ENCODE results near the gene PABPN1L. TPM values are rescaled to one million over a fixed set of nuclear protein-coding genes. Genes with fewer than 3 reads are reported as not detected.

The PABPN1L gene
- total and polyA plus RNA-seq, 9 of the 15 experiments (the other 6 are each of a cell fraction or from before 2014, with no cell fraction given), result 0.11 to 0.32 TPM; not detected in 7

DNA sequence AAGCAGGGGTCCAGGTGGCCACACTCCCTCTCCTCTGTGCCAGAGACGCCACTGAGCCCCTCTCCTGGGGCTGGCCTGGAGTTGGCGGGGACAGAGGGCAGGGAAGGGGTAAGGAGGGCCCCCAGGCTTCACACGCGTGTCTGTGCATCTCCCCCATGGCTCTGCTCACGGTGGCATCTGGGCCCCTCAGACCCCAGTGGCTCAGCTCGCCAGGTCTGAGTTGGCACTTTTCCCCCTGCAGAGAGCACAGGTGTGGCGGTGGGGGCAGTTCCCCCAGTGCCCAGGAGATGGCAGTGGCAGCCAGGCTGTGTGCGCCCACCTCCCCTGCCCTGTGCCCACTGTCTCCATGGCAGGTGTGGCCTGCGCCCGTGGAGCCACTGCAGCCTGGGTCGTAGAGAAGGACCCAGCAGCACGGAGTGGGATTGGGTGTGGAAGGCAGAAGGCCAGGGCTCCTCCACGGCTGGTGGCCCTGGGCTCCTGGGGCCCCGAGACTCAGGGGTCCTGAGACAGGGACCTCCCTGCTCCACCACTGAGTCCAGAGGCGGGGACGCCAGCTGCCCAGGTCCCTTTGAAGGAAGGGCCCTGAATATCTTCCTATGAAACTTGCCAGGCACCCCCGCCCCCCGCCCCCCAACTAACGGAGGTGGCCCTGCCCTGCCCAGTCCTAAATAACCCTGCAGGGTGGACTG, 50.4 kb downstream of the PABPN1L start (continued):
- TF ChIP-seq, protein P1, sequence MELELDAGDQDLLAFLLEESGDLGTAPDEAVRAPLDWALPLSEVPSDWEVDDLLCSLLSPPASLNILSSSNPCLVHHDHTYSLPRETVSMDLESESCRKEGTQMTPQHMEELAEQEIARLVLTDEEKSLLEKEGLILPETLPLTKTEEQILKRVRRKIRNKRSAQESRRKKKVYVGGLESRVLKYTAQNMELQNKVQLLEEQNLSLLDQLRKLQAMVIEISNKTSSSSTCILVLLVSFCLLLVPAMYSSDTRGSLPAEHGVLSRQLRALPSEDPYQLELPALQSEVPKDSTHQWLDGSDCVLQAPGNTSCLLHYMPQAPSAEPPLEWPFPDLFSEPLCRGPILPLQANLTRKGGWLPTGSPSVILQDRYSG (tag; conservative IDR thresholded peaks at IDR 0.05; ENCODE audit: low read depth), result no peak
- TF ChIP-seq NCOA1 (IDR thresholded peaks at IDR 0.05; ENCODE audit: low read depth) (no peak), NCOA4 (IDR thresholded peaks at IDR 0.05; ENCODE audit: partially characterized antibody) (no peak), ADNP (tag; IDR thresholded peaks at IDR 0.05) (no peak), TEAD4 (IDR thresholded peaks at IDR 0.05; ENCODE audit: low read length) (no peak), TEAD4 (CRISPR knock-in tag; IDR thresholded peaks at IDR 0.05; ENCODE audit: borderline replicate concordance) (no peak), SMARCB1 (IDR thresholded peaks at IDR 0.05; ENCODE audit: insufficient read length, low read depth) (no peak), SRSF7 (optimal IDR thresholded peaks at IDR 0.05; ENCODE audit: low read depth, low read length) (no peak), ZNF644 (tag; IDR thresholded peaks at IDR 0.05; ENCODE audit: low read depth) (no peak), ZNF785 (CRISPR knock-in tag; IDR thresholded peaks at IDR 0.05) (no peak), SREBF1 (IDR thresholded peaks at IDR 0.05; ENCODE audit: borderline replicate concordance, low read depth, low read length) (no peak), TAF15 (IDR thresholded peaks at IDR 0.05; ENCODE audit: low read depth, low read length) (no peak)
- TF ChIP-seq, protein P2, sequence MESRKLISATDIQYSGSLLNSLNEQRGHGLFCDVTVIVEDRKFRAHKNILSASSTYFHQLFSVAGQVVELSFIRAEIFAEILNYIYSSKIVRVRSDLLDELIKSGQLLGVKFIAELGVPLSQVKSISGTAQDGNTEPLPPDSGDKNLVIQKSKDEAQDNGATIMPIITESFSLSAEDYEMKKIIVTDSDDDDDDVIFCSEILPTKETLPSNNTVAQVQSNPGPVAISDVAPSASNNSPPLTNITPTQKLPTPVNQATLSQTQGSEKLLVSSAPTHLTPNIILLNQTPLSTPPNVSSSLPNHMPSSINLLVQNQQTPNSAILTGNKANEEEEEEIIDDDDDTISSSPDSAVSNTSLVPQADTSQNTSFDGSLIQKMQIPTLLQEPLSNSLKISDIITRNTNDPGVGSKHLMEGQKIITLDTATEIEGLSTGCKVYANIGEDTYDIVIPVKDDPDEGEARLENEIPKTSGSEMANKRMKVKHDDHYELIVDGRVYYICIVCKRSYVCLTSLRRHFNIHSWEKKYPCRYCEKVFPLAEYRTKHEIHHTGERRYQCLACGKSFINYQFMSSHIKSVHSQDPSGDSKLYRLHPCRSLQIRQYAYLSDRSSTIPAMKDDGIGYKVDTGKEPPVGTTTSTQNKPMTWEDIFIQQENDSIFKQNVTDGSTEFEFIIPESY (CRISPR knock-in tag; IDR thresholded peaks at IDR 0.05), result peak; percentile 84
- TF ChIP-seq, protein P3, sequence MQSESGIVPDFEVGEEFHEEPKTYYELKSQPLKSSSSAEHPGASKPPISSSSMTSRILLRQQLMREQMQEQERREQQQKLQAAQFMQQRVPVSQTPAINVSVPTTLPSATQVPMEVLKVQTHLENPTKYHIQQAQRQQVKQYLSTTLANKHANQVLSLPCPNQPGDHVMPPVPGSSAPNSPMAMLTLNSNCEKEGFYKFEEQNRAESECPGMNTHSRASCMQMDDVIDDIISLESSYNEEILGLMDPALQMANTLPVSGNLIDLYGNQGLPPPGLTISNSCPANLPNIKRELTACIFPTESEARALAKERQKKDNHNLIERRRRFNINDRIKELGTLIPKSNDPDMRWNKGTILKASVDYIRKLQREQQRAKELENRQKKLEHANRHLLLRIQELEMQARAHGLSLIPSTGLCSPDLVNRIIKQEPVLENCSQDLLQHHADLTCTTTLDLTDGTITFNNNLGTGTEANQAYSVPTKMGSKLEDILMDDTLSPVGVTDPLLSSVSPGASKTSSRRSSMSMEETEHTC (IDR thresholded peaks at IDR 0.05), result no peak
- TF ChIP-seq, protein P4, sequence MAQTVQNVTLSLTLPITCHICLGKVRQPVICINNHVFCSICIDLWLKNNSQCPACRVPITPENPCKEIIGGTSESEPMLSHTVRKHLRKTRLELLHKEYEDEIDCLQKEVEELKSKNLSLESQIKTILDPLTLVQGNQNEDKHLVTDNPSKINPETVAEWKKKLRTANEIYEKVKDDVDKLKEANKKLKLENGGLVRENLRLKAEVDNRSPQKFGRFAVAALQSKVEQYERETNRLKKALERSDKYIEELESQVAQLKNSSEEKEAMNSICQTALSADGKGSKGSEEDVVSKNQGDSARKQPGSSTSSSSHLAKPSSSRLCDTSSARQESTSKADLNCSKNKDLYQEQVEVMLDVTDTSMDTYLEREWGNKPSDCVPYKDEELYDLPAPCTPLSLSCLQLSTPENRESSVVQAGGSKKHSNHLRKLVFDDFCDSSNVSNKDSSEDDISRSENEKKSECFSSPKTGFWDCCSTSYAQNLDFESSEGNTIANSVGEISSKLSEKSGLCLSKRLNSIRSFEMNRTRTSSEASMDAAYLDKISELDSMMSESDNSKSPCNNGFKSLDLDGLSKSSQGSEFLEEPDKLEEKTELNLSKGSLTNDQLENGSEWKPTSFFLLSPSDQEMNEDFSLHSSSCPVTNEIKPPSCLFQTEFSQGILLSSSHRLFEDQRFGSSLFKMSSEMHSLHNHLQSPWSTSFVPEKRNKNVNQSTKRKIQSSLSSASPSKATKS (CRISPR knock-in tag; IDR thresholded peaks at IDR 0.05), result no peak
- TF ChIP-seq, protein P5, sequence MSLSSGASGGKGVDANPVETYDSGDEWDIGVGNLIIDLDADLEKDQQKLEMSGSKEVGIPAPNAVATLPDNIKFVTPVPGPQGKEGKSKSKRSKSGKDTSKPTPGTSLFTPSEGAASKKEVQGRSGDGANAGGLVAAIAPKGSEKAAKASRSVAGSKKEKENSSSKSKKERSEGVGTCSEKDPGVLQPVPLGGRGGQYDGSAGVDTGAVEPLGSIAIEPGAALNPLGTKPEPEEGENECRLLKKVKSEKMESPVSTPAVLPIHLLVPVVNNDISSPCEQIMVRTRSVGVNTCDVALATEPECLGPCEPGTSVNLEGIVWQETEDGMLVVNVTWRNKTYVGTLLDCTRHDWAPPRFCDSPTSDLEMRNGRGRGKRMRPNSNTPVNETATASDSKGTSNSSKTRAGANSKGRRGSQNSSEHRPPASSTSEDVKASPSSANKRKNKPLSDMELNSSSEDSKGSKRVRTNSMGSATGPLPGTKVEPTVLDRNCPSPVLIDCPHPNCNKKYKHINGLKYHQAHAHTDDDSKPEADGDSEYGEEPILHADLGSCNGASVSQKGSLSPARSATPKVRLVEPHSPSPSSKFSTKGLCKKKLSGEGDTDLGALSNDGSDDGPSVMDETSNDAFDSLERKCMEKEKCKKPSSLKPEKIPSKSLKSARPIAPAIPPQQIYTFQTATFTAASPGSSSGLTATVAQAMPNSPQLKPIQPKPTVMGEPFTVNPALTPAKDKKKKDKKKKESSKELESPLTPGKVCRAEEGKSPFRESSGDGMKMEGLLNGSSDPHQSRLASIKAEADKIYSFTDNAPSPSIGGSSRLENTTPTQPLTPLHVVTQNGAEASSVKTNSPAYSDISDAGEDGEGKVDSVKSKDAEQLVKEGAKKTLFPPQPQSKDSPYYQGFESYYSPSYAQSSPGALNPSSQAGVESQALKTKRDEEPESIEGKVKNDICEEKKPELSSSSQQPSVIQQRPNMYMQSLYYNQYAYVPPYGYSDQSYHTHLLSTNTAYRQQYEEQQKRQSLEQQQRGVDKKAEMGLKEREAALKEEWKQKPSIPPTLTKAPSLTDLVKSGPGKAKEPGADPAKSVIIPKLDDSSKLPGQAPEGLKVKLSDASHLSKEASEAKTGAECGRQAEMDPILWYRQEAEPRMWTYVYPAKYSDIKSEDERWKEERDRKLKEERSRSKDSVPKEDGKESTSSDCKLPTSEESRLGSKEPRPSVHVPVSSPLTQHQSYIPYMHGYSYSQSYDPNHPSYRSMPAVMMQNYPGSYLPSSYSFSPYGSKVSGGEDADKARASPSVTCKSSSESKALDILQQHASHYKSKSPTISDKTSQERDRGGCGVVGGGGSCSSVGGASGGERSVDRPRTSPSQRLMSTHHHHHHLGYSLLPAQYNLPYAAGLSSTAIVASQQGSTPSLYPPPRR (CRISPR knock-in tag; IDR thresholded peaks at IDR 0.05; ENCODE audit: borderline replicate concordance), result no peak

Data from K562 (cell line).